ENCODE data around the gene ATP6AP1. TPM values are rescaled to one million over a fixed set of nuclear protein-coding genes. Genes with fewer than 3 reads are reported as not detected.

The ATP6AP1 gene
- total RNA-seq, 1 donor from 2014 or later, result 38.8 TPM

DNA sequence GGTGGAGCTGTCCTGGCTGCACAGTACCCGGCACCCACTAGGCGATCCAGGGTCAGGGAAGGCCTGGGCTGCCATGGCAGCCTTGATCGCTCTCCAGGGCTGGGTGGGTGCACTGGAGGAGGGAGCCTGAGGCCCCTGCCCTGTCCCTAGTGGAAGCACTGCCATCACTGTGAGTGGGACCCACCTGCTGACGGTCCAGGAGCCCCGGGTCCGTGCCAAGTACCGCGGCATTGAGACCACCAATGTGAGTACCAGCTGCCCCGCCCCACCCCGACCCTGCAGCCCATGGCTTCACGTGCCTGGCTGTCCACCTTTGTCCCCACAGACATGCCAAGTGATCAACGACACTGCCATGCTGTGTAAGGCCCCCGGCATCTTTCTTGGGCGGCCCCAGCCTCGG, 38.4 kb downstream of the ATP6AP1 start:
- ChIA-PET POLR2A (interaction anchor here (0.6 kb wide), 1 partner anchor 12 kb away, joined by 4 read pairs; no protein-coding TSS in a partner anchor), CTCF (no interaction called here)
- Mint-ChIP-seq H3K36me3 (ENCODE audit: low read depth) (peaks cover 50% of the 10 kb centered on the region), H3K4me1 (no peaks in the 10 kb centered on the region), H3K4me3 (no peak overlapping the region), H3K9me3 (no peaks in the 10 kb centered on the region), H3K27ac (no peak overlapping the region), H3K27me3 (no peaks in the 10 kb centered on the region)
- ATAC-seq (ENCODE audit: low read depth), result no peak
- no peak for DNase-seq
- TF ChIP-seq, protein P1, sequence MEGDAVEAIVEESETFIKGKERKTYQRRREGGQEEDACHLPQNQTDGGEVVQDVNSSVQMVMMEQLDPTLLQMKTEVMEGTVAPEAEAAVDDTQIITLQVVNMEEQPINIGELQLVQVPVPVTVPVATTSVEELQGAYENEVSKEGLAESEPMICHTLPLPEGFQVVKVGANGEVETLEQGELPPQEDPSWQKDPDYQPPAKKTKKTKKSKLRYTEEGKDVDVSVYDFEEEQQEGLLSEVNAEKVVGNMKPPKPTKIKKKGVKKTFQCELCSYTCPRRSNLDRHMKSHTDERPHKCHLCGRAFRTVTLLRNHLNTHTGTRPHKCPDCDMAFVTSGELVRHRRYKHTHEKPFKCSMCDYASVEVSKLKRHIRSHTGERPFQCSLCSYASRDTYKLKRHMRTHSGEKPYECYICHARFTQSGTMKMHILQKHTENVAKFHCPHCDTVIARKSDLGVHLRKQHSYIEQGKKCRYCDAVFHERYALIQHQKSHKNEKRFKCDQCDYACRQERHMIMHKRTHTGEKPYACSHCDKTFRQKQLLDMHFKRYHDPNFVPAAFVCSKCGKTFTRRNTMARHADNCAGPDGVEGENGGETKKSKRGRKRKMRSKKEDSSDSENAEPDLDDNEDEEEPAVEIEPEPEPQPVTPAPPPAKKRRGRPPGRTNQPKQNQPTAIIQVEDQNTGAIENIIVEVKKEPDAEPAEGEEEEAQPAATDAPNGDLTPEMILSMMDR (IDR thresholded peaks at IDR 0.05), result no peak
- intact Hi-C loops (cut with micrococcal nuclease), result no loop called here

DNA sequence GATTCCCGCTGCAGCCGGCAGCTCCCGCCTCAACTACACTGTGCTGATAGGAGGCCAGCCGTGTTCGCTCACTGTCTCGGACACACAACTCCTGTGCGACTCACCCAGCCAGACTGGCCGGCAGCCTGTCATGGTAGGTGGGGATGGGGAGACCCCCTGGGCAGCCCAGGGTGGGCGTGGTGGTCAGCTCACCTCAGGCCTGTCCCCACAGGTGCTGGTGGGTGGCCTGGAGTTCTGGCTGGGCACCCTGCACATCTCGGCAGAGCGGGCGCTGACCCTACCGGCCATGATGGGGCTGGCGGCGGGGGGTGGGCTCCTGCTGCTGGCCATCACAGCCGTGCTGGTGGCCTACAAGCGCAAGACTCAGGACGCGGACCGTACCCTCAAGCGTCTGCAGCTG, 39.1 kb downstream of the ATP6AP1 start:
- Mint-ChIP-seq H3K27me3 (no peaks in the 10 kb centered on the region), H3K9me3 (no peaks in the 10 kb centered on the region), H3K4me3 (no peak overlapping the region), H3K27ac (no peak overlapping the region), H3K4me1 (no peaks in the 10 kb centered on the region), H3K36me3 (ENCODE audit: low read depth) (peaks cover 53% of the 10 kb centered on the region)
- TF ChIP-seq, protein P1 (IDR thresholded peaks at IDR 0.05), result no peak
- POLR2A ChIA-PET, result interaction anchor here (0.6 kb wide), 1 partner anchor 11 kb away, joined by 4 read pairs; no protein-coding TSS in a partner anchor
- intact Hi-C loops (cut with micrococcal nuclease), result no loop called here
- DNase-seq (no peak), ATAC-seq (ENCODE audit: low read depth) (no peak)
- CTCF ChIA-PET, result no interaction called here

DNA sequence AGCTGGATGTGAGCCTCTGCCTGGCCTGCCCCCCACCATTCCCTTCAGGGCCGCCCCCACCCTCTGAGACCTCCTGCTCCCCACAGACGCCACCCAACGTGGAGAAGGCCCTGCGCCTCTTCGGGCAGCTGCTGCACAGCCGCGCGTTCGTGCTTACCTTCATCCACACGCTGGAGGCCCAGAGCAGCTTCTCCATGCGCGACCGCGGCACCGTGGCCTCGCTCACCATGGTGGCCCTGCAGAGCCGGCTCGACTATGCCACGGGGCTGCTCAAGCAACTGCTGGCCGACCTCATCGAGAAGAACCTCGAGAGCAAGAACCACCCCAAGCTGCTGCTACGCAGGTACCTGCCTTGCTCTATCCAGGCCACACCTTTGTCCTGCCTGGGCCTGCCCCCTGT, 39.7 kb downstream of the ATP6AP1 start:
- Mint-ChIP-seq H3K36me3 (ENCODE audit: low read depth) (peaks cover 51% of the 10 kb centered on the region), H3K27me3 (no peaks in the 10 kb centered on the region), H3K4me3 (no peak overlapping the region), H3K27ac (no peak overlapping the region), H3K9me3 (no peaks in the 10 kb centered on the region), H3K4me1 (no peaks in the 10 kb centered on the region)
- intact Hi-C loops (cut with micrococcal nuclease), result no loop called here
- ChIA-PET POLR2A (interaction anchor here (0.8 kb wide), 1 partner anchor 10 kb away, joined by 3 read pairs; the partner anchor contains the start of gene PLXNA3), CTCF (no interaction called here)
- TF ChIP-seq, protein P1 (IDR thresholded peaks at IDR 0.05), result no peak
- no peak for DNase-seq
- no peak for ATAC-seq (ENCODE audit: low read depth)

GRCh38 chrX:154469114-154469513, 40.6 kb downstream of the ATP6AP1 start:
- ATAC-seq (ENCODE audit: low read depth), result no peak
- ChIA-PET POLR2A (no interaction called here), CTCF (no interaction called here)
- peaks cover 2% of the 10 kb centered on the region for H3K4me1 Mint-ChIP-seq
- no peak overlapping the region for H3K4me3 Mint-ChIP-seq
- no peak for DNase-seq
- no peaks in the 10 kb centered on the region for H3K9me3 Mint-ChIP-seq
- H3K27ac Mint-ChIP-seq, result no peak overlapping the region
- H3K36me3 Mint-ChIP-seq (ENCODE audit: low read depth), result peaks cover 54% of the 10 kb centered on the region
- intact Hi-C loops (cut with micrococcal nuclease), result no loop called here
- TF ChIP-seq, protein P1 (IDR thresholded peaks at IDR 0.05), result no peak
- H3K27me3 Mint-ChIP-seq, result no peaks in the 10 kb centered on the region

DNA sequence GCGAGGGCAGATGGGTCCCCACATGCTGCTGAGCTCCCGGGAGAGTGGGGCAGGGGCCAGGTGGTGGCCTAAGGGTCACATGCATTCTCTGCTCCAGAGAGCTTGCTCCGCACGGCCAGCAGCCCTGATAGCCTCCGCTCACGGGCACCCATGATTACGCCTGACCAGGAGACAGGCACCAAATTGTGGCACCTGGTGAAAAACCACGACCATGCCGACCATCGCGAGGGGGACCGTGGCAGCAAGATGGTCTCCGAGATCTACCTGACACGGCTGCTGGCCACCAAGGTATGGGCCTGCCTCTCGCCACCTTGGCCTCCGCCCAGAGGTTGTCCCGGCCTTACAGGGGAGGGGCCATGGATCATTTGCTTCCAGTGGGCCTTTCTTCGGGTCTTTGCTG, 41.4 kb downstream of the ATP6AP1 start:
- peaks cover 2% of the 10 kb centered on the region for H3K4me1 Mint-ChIP-seq
- ChIA-PET CTCF (no interaction called here), POLR2A (no interaction called here)
- no peak overlapping the region for H3K4me3 Mint-ChIP-seq
- no peaks in the 10 kb centered on the region for H3K27me3 Mint-ChIP-seq
- TF ChIP-seq, protein P1 (IDR thresholded peaks at IDR 0.05), result no peak
- H3K36me3 Mint-ChIP-seq (ENCODE audit: low read depth), result peaks cover 54% of the 10 kb centered on the region
- intact Hi-C loops (cut with micrococcal nuclease), result no loop called here
- no peak overlapping the region for H3K27ac Mint-ChIP-seq
- ATAC-seq (ENCODE audit: low read depth), result no peak
- no peaks in the 10 kb centered on the region for H3K9me3 Mint-ChIP-seq
- DNase-seq, result no peak
